NCI-H510A (cell line): ENCODE results near the gene PIF1.

ENCODE experiments used
- DNase-seq: peaks from one replicate; lab custom pipeline; 2025; lab: John Stamatoyannopoulos, UW

Gene PIF1, protein sequence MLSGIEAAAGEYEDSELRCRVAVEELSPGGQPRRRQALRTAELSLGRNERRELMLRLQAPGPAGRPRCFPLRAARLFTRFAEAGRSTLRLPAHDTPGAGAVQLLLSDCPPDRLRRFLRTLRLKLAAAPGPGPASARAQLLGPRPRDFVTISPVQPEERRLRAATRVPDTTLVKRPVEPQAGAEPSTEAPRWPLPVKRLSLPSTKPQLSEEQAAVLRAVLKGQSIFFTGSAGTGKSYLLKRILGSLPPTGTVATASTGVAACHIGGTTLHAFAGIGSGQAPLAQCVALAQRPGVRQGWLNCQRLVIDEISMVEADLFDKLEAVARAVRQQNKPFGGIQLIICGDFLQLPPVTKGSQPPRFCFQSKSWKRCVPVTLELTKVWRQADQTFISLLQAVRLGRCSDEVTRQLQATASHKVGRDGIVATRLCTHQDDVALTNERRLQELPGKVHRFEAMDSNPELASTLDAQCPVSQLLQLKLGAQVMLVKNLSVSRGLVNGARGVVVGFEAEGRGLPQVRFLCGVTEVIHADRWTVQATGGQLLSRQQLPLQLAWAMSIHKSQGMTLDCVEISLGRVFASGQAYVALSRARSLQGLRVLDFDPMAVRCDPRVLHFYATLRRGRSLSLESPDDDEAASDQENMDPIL

DNA sequence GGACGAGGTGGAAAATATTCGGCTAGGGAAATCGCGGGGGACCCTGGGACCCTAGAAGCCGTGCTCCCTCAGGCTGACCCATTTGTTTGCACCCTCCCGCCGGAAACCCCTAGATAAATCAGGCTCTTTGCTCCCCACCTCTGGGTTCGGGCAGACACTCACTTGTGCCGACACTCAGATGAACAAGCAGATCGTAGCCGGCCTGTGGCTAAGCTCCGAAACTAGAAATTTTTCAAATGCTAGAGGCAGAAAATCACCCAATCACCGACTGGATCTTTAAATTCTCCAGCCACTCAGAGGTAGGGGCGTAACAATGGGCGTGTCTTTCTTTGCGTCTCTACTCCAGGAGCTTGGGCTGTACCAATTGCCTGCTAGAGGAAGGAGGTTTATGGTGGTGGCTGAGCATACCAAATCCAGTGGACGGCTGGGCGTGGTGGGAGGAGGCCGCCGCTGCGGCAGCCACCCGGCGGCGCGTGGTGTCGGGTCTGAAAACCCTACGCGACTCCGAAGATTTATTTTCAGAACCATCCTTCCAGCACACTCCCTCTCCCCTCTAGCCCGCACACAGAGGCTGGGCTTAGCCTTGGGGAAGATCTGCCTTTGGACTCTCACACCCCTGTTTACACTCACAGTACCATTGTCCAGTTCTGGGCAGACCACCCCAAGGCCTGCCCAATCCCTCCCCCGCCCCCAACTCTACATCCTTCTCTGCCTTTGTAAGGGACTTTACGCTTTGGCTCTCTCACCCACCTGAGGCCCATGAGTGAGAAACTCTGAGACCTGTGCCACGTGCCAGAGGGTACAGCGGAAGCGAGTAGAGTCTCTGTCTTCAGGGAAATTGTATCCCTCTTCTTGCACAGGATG, at the start of gene PIF1:
PIF1 (minus strand) TSS at position 217 of the 864 bp plus-strand sequence. CDS start 1,312 bp downstream, outside the sequence.
- DNase-seq = peak; percentile 90

DNA sequence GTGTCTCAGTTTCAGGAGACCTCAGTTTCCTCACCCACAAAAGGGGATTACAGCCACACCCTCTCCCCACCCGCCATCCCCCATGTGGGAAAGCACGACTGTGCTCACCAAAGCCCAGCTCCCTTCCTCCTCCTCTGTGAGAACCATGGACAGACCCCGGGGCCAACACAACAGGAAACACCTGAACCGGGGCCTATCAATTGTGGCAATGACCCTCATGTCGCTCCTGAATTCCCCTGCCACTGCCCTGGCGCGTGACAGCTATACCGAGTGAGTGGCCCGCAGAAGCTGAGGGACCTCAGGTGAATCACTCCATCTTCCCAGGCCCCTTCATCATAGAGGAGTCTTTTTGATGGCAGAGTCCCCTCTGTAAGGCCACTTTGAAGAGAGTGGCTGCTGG, 44.9 kb upstream of the PIF1 start:
- no peak for DNase-seq

DNA sequence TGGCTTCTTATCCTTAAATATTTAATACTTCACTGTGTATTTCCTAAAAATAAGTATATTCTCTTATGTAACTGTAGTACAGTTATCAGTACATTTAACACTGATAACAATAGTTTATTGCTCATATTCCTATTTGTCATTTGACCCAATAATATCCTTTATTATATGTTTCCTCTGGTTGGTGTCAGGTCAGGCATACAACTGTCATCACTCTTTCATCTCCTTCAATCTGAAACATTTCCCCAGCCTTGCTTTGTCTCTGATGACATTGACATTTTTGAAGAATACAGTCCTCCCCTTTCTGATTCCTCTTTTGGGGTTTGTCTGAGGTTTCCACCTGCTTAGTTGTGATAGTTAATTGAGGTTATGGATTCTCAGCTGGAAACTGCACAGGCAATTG, 44.1 kb upstream of the PIF1 start:
- DNase-seq = no peak

DNA sequence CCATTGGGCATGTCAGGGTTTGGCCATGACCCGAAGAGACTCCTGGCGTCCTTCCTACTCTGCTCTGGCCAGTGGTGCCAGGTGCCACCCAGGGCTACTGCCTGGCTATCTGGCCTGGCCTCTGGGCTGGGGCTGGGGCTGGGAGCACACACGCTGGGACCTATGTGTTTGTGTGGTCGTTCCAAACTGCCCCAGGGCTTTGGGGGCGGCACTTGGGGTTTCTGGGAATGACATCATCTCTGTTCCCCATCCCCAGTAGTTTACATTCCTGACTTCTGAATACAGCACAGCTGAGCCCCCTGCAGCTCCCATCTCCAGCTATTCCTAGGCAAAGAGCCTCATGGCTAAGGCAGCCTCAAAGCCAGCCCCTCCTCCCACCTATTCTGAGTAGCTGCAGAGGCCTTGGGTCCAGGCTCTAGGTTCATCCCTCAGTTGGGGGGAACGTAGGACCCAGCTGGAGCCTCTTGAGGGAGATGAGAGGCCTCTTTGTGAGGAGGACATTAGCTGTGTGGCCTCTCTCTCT, 40.6 kb upstream of the PIF1 start:
- no peak for DNase-seq

DNA sequence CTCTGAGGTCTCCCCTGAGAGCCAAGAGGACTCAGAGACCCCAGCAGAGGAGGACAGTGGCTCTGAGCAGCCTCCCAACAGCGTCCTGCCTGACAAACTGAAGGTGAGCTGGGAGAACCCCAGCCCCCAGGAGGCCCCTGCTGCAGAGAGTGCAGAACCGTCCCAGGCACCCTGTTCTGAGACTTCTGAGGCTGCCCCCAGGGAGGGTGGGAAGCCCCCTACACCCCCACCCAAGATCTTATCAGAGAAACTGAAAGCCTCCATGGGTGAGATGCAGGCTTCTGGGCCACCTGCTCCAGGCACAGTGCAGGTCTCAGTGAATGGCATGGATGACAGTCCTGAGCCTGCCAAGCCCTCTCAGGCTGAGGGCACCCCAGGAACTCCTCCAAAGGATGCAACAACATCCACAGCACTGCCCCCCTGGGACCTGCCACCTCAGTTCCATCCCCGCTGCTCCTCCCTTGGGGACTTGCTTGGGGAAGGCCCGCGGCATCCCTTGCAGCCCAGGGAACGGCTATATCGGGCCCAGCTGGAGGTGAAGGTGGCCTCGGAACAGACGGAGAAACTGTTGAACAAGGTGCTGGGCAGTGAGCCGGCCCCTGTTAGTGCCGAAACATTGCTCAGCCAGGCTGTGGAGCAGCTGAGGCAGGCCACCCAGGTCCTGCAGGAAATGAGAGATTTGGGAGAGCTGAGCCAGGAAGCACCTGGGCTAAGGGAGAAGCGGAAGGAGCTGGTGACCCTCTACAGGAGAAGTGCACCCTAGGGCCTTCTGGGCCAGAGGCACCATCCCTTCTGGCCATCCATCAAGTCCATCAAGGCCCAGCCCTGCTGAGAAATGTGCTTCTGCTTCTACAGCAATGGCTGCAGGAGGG, 39.9 kb upstream of the PIF1 start:
- no peak for DNase-seq

DNA sequence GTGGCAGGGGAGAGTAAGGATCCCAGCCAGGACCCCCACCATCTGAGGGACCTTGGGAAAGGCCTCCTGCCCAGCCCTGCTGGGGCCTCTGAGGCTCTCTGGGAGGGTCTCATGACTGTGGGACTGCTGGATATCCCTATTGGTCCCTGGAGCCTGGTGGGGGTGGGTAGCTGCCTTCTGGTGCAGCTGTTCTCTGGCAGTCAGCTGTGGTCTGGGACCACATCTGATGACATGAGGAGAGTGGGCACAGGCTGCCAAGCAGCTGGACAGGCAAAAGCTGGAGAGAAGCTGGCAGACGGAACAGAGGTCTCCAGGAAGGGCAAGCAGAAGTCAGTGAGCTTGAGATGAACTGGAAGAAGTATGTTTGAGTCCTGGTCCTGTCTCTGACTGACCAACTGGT, 38.6 kb upstream of the PIF1 start:
- DNase-seq = no peak

DNA sequence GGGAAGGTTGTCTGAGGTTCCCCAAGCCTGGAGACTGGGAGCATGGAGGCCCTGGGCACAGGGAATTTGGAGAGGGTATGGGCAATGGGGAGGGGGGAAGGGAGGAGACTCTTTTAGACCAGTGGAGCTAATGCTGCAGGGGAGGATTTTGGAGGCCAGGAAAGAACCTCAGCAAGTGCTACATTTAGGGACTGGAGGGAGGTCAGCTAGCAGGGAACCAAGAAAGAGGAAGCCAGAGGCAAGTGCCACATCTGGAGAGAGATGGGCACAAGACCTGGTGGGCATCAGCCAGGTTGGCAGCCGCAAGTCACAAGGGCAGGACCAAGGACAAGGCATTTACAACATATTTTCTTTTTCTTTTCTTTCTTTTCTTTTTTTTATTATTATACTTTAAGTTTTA, 37.0 kb upstream of the PIF1 start:
- no peak for DNase-seq

DNA sequence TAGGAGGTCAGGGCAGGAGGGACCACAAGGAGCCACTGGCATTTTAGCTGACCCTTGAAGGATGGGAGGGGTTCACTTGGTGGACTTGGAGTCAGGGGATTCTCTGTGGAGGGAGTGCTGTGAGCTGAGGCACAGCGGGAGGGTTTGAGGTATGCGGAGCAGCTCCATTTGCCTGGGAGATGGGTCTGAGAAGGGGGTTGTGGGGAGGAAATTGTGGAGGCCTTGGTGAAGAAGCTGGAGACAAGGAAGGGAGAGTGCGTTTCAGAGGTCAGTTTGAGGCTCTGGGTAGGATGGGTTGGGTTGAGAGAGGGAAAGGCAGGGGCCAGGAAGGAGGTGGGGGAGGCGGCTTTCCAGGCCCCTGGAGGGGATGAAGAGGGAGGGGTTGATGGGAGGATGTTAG, 36.5 kb upstream of the PIF1 start:
- no peak for DNase-seq

DNA sequence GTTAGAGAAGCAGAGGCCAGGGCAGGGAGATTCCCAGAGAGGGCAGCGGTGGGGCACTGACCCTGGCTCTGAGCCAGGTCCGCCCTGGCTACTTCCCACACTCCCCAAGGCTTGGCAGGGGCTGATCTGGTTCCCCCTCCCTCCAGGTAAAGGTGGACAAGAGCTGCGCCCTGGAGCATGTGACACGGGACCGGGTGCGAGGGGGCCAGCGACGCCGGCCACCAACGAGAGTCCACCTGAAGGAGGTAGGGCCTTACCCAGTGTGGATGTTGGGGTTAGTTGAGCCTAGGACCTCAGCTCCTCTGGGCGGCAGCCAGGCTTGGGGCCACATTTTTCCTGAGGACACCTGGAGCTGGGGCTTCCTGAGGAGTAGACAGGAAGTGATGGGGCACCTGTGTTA, 35.9 kb upstream of the PIF1 start:
- no peak for DNase-seq

DNA sequence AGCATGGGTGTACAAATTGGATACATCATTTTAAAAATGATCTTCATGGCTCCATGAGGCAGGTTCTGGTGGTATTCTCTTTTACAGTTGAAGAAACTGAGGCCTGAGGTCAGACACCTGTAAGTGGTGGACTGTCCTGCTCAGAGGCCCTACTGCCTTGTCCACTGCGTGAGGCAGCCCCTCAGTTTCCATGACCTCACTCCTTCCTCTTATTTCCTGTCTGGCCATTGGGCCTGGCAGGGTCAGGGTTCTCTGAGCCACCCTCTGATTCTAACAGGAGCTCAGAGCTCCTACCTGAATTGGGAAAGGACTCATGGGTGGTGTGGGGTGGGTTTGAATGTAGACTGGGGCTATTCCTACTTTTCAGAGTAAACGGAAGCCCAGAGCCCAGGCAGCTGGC, 33.8 kb upstream of the PIF1 start:
- no peak for DNase-seq

DNA sequence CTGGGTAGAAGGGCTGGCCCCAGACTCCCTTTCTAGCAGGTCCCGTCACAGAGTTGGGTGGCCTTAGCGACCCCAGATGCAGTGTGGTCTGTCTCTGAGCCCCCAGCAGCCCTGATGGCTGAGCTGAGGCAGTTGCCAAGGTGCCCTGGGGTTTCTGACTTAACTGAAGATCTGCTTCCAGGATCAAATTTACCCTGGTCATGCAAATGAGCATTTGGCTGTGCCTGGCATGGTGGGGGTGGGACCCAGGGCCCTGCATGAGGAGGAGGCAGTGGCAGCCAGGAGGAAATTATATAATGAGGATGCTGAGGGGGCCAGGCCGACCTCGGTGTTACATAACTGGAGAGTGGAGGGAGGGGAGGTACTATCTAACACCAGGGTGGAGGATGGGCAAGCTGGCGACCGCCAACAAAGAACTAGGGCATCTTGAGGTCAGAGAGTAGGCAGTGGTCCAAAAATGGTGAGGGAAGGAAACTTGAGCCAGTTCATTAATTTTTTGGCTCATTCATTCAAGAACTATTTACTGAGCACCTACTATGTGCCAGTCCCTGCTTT, 32.7 kb upstream of the PIF1 start:
- DNase-seq = no peak

DNA sequence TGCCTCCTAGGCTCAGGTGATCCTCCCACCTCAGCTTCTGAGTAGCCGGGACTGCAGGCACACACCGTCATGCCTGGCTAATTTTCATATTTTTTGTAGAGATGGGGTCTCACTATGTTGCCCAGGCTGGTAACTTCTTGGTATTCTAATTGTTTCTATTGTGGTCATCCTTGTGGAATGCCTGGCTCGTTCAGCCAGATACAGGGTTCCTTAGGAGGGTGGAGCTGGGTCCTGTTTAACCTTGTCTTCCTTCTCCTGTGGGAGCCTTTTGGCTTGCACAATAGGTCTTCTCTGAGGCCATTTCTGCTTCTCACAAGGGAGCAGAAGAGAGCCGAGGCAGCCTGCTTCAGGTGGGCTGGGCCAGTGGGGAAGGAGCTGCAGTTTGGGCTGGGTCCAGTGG, 32.0 kb upstream of the PIF1 start:
- DNase-seq = no peak

DNA sequence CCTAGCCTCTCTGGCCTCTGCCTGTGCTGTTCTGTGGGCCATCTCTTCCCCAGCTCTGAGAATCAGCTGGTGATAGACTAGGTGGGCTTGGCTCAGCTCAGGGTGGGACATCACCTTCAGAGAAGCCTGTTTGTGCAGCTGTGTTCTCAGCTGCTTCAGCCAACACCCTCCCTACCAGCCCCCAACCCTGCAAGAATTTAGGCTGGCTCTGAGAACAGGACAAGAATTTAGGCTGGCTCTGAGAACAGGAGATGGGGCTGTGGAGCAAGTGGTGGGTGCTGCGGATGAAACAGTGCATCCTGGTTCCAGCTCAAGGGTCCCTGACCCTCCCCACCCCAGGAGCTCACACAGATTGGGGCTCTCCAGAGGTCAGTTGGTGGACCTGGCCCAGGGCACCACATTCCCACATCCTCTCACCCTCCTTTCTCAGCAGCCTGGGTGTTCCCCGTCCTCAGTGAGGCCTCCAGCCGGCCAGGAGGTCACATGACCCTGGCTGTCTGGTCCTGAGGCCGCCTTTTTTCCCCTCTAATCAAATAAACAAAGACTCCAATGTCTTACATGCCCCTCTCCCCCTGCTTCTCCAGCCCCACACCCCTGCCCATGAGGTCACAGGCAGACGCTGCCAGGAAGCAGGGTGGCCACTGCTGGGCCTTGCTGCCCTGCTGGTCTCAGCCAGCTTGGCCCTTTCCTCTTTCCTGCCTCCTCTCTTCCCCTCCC, 31.1 kb upstream of the PIF1 start:
- DNase-seq = no peak

DNA sequence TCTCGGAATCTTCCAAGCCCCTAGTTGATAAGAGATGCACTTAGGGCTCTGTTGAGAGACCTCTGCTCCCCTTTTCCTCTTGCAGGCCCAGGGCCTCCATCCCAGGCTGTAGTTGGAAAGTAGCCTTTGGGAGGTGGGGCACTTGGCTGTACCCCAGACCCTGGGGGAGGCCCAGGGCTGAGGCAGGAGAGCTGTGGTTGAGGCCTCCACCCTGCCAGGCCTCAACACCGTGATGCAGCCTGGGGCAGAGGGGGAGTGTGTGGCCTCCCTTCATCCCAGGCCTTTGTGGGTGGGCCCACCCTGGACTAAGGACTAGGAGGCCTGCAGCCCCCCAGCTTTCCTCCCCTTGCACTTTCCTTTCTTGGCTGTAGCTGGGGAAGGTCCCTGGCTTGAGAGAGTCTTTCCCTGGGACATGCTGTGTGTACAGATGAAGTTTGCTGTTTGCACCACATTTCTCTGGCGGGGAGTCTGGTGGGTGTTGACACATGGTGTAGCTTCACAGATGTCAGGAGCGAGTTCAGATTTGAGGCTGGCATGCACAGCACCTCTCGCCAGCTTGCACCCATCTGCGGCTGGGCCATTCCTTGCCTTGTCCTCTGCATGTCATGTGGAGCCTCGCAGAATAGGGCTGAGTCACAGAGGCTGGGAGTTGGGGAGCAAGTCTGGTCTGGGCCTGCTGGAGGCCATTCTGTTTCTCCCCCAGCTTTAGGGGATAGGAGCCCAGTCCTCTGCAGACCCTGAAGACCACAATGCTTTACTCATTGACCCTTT, 29.9 kb upstream of the PIF1 start:
- DNase-seq = no peak

DNA sequence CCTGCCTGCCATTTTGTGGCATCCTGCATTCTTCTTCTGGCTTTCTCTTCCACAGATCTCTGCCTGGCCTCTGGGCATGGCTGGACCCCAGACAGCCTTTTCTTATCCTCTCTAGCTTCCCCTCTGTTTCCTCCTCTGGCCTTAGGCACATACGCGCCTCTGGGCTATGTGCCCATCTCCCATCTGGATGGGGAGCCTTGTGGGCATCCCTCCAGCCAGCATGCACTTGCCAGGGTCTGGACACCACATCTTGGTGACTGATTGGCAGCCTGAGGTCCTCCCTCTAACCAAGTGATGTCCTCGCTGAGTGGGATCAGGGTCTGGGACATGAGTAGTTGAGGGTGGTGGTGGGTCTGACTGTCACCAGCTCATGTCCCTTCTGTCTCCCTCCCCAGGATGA, 29.1 kb upstream of the PIF1 start:
- DNase-seq = no peak

DNA sequence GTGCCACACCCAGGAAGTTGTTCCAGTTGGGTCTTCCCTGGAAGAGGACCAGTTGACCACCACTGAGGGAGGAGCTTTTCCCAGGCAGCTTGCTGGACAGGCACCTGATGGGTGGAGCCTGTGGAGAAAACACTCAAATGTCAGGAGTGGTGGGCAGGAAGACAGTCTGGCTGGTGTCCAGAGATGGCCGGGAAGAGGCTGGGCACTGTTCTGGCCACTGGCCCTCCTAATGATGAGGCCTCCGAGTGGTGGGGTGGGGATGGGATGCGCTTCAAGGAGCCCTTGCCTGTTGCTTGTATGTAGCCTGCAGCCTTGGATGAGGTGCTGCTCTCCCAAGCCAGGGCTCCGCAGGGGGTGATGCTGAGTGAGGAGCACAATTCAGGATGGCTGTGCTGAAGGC, 28.6 kb upstream of the PIF1 start:
- DNase-seq = no peak

DNA sequence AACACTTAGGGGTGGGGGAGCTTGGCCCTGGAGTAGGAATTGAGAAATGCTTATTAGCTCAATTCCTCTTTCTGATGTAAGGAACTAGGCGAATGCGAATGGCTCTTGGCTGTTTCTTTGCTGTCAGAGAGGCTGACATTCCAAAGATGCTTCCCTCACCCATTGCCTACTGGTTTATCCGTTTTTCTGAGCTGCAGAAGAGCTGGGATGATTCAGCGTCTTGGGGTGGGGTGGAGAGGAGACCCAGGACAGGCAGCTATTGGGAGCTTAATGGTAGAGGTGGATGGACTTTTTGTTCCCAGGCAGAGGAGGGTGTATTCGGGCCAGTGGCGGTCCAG, 26.0 kb upstream of the PIF1 start:
- no peak for DNase-seq

DNA sequence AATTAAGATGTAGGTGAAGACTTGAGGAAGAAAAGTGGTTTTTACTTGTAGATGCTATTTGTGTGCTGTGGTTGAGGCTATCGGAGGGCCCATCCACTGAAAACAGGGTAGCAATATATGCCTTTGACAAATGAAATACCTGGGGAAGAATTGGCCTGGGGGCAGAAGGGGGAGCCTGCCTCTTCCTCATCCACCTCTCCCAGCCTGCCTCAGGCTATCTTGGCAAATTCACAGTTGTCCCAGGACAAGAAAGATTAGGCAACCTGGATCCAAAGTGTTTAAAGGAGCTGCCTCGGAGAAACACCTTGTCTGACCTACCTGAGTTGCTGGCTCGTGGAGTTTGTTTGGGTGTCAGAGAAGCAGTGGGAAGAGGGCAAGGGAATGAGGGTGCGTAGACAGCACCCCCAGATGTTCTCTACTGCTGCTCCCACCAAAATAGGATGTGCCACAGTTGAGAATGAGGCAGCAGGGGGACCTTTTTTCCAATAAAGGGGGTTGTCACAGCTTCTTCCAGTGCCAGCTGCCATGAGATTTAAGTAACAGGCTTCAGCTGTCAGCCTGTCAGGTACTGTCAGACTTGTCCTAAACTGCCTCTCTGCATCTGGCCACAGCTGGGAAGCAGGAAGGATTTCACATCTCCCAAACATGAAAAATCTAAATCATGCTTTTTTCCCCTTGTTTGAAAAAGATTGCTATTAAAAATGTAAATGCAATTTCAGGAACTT, 25.5 kb upstream of the PIF1 start:
- no peak for DNase-seq
